ENCODE measurements around the gene GRAP2.
A peak's percentile ranks its signal among the peaks of the same experiment; 100 is the strongest.
"Not testable (repeated sequence)": the region's sequence is repeated elsewhere in the genome, so short reads cannot be mapped to it uniquely, and the experiment has no call there.

GRAP2 gene

GRCh38 chr22:39947220-39948216 is 46.6 kb downstream of the GRAP2 start:
- DNase-seq, result no peak

DNA sequence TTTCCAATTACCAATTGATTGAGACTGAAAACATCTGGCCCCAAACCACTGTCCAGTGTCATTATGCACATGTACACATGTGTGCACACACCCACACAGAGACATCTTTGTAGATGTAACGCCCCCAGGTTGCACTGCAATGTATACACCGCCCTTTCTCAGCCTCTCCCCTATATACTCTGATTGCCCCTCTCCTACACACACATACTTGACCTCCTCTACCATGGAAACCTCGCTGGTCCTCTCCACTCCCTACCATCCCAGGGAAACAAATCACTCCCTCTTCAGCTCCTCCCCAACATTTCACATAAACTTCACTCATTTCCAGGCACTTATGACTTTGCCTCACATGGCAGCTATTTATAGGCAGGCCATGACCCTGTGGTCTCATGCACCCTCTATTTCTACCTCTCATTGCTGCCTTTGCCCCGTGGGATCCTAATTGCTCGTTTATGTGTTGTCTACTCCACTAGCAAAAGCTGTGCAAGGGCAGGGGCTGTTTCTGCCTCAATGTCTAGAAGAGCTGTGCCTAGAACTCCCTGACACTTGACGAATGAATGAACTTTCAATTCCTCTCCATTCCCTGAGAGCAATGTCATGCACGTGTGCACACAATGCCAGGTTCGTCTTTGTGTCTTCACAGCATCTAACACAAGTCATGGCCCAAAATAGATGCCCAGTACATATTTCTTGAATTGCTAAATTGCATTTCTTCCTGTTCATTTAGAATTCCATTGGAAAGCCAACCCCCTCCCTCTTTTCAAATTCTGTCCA is 49.3 kb downstream of the GRAP2 start:
- DNase-seq, result no peak

- DNase-seq, result not testable (repeated sequence)
These were observed 50.9 kb downstream of the GRAP2 start for GRCh38 chr22:39951603-39952293.

DNA sequence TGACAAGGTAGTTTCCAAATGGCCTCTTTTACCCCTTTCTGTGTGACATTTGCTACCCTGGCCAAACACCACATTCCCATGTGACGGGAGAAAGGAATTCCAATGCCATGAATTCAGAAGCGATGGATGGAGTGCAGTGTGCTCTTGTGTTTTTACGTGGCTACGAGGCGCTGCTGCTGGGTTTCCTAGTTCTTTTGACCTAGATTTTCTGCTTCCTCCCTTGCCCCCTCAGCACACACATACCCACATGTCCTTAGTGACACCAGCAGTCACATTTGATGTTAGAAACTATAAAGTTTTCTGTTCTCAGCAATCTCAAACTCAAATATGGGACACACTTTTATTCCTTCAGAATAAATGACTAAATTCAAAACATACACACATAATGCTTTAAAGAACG is 51.5 kb downstream of the GRAP2 start:
- DNase-seq, result no peak

DNA sequence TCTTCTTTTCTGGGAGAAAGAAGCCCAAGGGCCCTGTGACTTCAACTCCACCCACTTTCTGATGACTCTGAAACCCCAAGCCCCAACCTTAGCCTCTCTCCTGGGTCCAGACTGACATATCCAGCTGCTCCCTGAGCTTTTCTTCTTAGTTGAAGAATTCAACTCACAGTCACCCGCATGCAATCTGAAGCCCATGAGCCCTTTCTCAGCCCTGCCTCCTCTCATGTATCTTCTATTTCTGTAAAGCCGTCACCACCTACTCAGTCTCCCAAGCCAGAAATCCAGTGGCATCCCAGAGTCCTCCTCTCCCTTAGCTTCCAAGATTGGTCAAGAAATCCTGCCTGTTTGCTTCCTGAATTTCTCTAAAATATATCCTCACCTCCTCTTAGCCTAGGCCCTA is 52.2 kb downstream of the GRAP2 start:
- DNase-seq, result no peak

DNA sequence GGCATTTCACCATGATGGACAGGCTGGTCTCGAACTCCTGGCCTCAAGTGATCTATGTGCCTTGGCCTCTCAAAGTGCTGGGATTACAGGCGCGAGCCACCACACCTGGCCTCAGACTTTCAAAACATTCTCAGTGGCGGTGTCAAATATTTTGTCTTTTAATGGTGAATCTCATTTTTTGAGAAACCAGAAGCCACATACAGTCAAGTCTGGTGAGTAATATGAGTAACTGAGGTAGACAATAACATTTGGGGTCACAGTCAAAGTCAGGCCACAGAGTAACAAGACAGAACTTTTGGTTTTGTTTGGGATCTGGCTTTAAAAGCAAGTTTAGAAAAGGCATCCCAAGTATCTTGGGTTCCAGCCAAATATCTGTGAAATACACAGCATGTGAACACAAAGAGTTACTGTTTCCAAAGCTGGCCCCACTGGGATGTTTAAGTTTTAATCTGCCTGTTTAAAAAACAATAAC is 53.7 kb downstream of the GRAP2 start:
- no peak for DNase-seq

DNA sequence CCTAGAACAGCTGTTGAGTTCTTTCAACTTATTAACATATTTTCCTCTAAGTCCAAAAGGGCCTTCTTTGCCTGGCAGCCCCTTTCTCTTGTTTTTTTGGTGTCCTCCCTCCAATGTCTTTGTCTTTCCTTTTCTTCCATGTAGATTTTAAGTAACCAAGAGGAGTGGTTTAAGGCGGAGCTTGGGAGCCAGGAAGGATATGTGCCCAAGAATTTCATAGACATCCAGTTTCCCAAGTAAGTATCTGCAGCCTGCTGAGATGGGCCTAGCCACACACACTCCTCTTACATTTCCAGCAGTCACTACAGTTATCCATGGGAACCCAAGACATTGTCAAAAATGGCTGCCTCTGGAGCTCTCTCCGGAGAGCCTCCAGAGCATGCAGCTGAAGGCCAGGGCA is 54.8 kb downstream of the GRAP2 start:
- no peak for DNase-seq

GRCh38 chr22:39956932-39957664 is 56.2 kb downstream of the GRAP2 start:
- no peak for DNase-seq

- no peak for DNase-seq
These were observed 57.3 kb downstream of the GRAP2 start for GRCh38 chr22:39958009-39958711.

- no peak for DNase-seq
These were observed 58.2 kb downstream of the GRAP2 start for GRCh38 chr22:39958949-39959639.

GRCh38 chr22:39959640-39960447 is 59.0 kb downstream of the GRAP2 start, which contains the start of gene TMA7B:
TSS of gene TMA7B (plus strand) at chr22:39960397. CDS start at chr22:39964375, 3,978 bp downstream.
- peak; percentile 43 for DNase-seq

- no peak for DNase-seq
These were observed 60.2 kb downstream of the GRAP2 start for GRCh38 chr22:39960791-39961746.

- no peak for DNase-seq
These were observed 61.2 kb downstream of the GRAP2 start for GRCh38 chr22:39962071-39962470.

- DNase-seq, result no peak
These were observed 64.9 kb downstream of the GRAP2 start for GRCh38 chr22:39965748-39966147.

DNA sequence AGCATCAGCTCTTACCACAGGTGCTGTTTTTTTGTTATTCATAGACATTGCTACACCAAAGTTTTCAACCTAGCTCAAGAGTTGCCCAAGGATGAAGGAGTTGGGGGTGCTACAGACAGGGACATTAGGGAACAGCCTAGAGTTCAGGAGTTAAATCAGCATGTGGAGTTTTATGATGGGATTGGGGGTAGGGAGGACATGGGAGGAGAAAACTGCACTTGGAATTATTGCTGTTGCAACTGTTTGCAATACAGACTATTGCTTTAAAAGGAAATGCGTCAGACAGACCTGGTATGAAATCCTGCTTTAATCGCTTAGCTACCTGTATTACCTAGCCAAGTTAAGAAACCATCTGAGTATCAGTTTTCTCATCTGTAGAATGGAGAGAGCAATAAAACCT is 65.6 kb downstream of the GRAP2 start:
- DNase-seq, result no peak

GRCh38 chr22:39967103-39967829 is 66.4 kb downstream of the GRAP2 start:
- DNase-seq, result no peak

DNA sequence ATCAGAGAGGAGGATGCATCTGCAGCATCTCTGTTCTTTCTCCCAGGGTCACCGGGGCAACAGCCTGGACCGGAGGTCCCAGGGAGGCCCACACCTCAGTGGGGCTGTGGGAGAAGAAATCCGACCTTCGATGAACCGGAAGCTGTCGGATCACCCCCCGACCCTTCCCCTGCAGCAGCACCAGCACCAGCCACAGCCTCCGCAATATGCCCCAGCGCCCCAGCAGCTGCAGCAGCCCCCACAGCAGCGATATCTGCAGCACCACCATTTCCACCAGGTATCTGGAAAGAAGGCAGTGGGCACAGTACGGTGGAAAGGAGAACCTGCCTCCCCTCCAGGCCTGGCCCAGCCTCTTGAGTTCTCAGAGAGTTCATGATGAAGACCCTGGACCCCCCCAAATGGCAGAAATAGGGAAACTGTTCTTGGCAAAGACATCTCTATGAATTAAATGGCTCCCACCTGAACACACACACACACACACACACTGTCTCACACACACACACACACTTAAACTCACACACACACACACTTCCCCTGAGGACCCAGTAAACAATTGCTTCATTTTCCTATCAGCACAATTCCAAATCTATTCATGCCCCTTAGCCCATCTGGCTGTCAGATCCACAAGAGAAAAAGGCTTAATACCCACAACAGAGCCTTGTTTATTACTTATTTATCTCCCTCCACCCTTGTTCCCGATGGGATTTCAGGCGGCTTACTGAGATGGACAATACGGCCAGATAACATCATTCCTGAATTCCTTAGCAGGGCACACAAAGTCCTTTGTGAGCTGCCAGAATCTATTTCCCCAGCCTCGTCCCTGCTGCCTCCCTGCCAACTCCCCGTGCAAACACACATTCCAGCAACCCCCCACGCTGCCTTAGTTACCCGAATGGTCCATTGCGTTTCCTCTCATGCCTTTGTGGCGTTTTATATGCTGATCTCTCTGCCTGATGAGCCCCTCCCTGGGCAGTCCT is 67.4 kb downstream of the GRAP2 start:
- no peak for DNase-seq

Measured in 8988T (cell line).